NCI-H748 (cell line): ENCODE data around the gene FHIP1A.

Experiments used
- DNase-seq: peaks from one replicate; lab custom pipeline; 2025; ENCODE audit not compliant: unreplicated experiment; lab: John Stamatoyannopoulos, UW

The FHIP1A gene

DNA sequence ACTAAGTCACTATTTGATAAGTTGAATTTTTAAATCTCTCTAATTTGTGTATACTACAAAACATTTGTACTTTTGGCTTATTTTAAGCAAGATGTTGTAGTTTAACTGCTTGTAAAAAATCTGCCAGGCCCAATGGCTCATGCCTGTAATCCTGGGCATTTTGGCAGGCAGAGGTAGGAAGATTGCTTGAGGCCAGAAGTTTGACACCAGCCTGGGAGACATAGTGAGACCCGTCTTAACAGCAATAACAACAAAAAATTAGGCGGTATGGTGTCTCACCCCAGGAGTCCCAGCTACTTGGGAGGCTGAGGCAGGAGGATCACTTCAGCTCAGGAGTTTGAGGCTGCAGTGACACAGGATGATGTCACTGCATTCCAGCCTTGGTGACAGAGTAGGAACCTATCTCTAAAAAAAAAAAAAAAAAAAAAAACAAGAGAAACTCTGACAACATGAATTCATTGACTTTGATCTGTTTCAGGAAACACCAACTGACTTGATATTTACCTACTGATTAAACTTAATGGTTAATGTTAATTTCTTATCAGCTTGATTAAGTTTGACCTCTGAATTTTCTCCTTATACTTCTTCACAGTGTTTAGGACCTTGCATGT is 8.9 kb downstream of the FHIP1A start:
- DNase-seq, result no peak

DNA sequence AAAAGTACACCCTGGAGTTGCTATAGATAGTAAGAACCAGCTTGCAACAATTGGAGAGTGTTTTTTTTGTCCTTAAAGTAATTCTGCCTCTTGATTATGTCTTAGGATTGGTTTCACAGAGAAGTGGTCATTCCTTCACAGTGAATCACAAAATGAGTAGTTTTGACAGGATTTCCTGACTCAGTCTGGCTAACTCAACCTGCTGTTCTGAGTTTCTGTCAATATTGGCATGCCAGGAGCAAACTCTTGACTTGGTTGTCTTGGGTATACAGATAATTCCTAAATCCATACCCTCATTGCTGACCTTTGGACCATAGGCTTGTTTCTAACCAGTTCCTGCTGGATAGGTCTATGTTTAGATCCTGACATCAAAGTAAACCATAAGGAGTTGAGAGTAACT is 9.4 kb downstream of the FHIP1A start:
- no peak for DNase-seq

DNA sequence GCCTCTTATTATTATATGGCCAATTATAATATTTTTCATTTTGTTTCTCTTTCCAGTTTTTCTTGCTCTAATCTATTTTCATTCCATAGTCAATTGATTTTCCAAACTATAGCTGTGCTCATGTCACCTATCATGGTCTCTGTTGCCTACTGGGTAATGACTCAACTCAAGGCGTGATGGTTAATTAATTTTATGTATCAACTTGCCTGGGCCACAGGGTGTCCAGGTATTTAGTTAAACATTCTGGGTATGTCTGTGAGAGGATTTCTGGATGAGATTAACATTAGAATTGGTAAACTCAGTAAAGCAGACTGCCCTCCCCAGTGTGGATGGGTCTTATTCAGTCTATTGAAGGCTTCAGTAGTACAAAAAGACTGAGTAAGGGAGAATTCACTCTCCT is 9.9 kb downstream of the FHIP1A start:
- DNase-seq, result no peak

DNA sequence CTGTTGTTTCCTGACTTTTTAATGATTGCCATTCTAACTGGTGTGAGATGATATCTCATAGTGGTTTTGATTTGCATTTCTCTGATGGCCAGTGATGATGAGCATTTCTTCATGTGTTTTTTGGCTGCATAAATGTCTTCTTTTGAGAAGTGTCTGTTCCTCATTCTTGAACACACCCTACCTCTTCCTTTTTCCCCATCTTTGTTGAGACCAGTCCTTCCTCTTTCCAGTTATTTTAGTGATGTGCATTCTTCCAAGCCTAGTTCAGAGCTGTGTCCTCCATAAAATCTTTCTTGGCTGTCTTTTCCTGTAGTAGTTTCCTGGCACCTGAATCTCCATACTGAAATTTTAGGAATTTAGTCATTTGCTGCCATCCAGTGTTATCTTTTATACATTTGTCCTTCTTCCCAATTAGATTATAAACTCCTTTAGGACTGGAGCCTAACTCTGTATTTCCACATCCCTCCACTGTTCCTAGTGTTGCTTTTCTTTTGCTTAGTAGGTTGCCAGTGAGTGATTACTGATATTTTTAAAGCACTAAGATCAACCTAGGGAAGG is 11.4 kb downstream of the FHIP1A start:
- DNase-seq, result no peak

DNA sequence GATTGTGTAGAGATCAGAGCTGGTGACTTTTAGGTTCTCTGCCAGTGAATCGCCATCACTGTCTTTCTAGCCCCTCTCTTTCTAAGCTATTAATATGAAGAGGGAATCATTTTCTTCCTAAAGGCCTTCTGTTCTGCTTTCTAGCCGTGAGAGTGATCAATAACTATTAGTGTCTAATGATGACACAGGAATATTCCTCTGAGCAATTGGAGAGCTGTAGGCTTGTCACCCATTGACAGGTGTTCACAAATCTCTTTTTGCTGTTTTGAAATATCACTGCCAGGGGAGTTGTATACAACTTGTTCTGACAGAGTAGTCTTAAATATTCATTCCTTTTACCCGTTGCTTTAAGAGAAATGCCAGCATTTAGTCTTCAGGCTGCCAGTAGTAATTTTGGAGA is 13.9 kb downstream of the FHIP1A start:
- no peak for DNase-seq

DNA sequence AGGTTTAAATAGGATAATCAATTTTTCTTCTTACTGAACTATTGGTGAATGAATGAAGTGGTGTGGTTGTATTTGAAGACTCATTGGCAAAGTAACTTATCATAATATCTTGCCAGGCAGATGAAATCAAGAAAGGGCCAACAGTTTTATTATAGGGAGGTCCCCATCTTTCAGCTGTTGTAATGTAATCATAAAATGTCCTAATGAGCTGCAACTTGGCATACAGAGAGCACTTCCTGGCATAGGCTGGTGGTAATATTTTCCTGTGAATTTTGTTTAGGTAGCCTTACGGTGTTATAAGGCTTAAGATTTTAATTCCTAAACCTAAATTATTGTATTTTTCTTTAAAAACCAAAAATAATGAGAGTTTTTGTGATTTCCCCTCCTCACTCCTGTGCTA is 17.5 kb downstream of the FHIP1A start:
- DNase-seq, result no peak

DNA sequence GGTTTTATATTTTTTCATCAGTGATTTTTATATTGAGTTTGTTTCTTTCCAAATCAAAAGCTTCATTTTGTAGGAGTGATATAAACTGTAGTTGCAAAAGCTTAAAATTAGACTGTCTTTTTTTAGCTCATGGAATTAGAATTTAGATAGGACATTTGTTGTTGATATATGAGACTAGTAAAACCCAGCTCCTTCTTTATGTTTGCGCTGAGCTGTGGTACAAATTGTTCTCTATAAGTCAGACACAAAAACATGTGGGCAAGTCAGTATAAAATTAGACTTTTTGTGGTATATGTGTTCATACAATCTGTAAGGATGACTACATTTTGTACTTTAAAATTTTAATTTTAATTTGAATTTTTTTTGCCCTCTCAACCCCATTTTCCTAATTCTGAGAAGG is 18.3 kb downstream of the FHIP1A start:
- no peak for DNase-seq

DNA sequence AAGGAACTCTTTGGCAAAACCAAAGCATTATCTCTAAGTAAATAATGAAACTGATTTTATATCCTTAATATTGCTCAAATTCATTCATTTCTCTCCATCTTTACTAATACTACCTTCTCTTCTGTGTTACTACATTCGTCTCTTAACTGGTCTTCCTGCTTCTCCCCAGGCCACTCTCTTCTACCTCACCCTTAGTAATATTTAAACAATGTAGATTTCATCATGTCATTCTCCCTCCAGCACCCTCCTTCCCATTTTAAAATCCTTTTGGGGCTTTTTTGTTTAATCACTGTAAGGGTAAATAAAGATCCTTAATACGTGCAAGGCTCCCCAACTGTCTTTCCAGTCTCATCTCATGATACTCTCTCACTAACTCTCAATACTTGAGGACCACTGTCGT is 19.4 kb downstream of the FHIP1A start:
- DNase-seq, result no peak

DNA sequence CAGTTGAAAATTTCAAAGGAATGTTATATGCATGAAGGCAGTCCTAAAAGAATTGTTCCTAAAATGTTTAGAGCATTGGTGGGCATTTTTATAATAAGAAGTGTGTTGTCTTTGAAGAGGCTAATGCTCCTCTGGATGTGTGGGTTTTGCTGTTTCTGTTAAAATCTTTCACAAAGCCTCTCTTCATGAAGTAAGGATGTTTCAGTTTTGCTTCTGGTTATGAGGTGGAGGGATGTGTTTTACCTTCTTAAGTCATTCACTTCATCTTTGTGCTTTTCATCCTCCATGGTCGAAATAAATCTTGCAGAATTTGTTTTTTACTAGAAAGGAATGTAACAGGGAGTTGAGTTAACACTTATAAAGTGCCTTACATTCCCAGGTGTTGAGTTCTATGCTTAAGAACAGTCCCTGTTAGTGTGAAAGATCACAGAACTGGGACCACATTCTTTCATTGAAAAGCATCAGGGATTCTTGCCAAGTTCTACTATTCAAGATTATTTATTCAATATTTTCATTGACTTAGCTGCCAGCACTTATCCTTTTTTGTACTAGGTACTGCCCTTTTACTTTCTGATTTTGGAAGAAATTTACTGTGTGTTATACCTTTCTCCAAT is 21.1 kb downstream of the FHIP1A start:
- no peak for DNase-seq

DNA sequence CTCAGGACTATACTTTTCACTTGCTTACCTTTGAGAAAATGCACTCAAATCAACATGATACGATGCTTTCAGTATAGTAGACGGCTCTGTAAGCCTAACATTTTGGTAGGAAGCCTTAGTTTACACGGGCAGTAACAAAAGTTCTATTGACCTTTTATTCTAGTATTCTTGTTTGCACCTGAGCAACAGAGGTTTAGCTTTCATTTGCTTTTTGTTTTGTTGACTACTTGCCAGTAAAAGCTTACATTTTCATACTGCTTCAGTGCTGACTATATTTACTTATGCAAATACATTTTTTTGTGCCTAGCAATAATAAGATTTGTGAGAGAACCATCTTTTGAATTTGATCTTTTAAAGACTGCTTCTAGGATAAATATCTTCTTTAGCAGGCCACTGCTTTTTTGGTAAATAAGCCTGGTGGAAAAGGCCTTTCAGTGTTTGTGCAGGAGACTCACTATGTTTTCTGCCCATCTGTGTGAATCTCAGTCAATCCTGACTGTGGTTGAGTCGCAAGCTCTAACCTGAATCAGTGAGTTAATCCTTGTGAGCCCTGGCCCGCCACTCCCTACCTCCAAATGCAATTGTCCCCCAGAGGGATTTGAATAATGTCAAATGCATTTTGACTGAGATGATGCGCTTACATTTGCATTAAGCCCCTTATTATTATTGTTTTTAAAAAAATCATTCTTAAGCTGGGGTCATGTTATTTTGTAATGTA is 21.9 kb downstream of the FHIP1A start:
- DNase-seq, result no peak

DNA sequence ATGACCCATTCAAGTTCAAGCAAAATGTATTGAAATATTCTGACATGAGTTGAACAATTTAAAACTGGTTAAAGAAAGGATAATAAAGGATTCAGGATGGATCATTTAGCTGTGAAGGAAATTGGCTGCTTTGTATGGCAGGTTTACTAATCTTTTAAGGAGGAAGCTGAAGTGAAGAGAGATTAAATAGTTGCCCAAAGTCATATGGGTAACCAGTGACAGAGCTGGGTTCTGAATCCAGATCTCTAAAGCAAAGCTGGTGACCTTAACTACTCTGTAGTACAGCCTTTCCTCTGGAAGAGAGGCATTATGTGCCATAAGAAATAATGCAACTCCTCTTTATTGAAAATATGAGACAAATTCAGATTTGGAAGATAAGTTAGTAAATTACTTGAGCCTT is 22.8 kb downstream of the FHIP1A start:
- no peak for DNase-seq

DNA sequence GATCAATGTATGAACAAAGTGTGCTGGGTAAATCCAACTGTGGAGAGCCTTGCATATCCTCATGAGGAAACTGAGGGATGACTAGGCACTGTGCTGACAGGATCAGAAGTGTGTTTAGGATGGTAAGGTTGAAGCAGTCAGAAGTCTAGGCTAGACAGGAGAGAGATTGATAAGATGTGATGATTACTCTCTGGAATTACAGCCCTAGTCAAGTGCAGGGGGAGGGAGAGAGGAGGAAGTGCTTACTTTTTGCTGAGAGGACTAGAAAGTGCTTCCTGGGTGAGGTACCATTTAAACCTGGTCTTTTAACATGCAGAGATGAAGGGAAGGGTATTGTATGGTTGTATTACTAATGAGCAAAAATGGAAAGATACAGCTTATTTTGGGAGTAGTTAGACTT is 23.7 kb downstream of the FHIP1A start:
- DNase-seq, result no peak

DNA sequence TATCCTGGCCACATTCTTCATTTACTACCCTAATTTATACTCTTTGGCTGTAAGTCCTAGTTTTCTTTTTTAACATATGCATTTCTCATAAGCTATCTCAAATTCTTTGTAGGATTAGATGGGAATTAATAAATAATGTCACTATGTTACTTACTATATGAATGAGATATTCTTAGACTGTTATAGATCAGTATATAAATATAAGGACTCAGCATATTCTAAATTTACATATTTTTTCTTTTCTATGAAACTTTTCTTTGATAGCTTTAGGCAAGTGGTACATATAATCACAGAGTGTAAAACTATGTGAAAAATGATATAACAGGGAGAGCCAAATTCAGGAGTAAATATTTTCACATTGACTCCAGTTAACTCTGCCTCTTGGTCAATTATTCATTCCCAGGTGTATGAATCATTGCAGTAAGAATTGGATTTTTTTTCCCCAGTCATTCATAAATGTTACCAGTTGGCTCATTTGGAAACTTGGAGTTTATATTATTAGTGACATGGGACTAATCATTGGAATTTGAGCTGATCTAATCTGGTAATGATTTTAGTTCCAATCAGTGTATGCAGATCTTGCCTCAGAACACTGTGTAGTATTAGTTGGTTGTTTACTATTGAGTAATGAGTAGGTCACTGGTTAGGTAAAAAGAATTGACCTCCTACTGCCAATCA is 25.3 kb downstream of the FHIP1A start:
- no peak for DNase-seq

DNA sequence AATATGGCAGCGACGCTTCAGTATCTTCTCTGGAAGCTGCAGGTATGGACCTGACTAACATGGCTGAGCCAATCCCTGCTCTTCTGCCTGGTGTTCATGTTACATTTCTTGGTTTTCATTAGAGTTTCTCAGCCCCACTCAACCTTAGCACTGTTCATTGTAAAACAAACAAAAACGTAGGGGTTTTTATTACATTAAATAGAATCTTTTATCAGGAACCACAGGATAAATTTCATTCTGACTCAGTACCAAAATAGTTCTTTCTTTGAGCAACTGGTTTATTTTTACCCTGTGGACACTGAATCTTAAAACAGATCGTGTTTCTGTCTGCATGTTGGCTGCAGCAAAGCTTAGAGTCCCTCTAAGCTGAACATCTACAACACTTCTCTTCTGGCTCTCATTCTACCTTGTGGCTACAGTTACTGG is 27.1 kb downstream of the FHIP1A start:
- DNase-seq, result no peak

DNA sequence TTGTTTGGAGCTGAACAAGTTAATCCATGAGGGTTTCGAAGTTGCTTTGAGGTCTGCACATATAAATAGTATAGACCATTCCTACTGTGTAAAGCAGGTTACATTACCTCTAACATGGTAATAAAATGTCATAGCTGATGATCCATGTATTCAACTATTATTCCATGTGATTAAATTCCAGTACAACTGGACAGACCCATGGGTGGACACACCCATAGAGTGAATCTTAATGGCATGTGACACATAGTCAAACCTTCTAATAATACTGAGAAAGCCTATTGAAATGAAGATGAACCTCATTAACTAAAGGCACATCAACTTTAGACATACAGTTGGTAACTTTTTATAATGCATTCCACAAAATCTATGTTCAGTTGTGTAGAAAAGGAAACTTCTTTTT is 28.5 kb downstream of the FHIP1A start:
- DNase-seq, result no peak

DNA sequence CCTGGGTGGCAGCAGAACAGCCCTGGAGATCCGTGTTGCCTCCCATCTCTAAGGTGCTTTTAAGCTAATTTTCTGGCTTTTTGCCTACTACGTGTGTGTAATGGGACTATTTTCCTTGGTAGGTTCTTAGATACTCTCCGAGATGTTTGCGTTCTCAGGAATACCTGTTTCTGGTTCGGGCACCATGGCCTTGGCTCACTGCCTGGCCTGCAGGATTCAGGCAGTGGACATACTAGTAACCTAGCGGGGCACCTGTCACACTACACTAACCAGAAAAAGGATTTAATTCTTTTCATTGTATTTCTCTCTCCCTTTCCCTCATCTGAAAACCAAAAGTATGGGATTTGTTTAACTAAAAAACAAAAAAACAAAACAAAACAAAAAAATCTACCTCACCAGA is 29.2 kb downstream of the FHIP1A start:
- no peak for DNase-seq

DNA sequence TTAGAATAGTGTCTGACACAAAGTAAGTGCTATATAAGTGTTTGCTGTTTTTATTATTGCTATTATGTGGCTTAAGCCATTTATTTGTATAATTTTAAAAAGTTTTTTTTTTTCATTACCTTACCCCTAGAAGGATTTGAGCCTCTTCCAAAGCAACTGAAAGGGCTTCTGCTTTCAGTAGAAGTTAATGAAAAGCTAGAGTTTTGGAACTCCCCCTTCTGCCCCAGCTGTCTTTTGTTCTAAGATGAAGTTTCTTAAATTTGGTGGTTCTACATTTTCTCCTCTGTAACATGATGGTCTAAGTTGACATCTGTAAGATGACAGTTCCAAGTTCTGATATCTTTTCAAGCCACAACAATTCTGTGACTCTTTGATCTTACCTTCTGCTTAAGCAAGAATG is 30.3 kb downstream of the FHIP1A start:
- DNase-seq, result no peak

DNA sequence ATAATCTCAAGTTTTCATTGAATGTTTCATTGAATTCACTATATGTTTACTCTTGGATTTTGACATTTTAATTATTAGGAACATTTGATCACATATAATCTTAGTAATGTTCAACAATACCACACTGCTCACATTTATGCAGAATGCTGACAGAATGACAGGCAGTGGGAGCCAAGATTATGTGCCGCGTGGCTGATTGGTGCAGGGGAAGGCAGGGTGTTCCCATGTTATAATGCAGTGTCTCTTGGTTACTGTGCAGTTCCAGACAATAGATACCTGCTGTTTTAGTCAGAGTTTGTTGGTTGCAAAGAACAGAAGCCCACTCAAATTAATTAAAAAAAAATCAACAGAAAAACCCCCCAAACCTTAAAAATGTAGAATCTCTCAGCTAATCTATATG is 33.0 kb downstream of the FHIP1A start:
- no peak for DNase-seq

DNA sequence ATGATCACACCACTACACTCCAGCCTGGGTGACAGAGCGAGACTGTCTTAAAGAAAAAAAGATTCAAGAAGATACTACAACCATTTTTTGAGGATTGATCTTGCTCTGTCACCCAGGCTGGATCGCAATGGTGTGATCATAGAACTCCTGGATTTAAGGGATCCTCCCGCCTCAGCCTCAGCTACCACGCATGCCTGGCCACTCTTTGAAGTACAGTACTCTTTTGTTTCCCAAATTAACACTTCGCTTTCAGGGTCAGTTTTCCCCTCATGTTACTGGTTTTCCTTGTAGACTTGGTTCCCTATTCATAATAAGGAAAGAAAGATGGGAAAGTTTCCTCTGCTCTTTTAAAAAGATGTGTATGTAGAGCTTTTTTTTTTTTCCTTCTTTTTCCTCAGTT is 34.3 kb downstream of the FHIP1A start:
- DNase-seq, result no peak

DNA sequence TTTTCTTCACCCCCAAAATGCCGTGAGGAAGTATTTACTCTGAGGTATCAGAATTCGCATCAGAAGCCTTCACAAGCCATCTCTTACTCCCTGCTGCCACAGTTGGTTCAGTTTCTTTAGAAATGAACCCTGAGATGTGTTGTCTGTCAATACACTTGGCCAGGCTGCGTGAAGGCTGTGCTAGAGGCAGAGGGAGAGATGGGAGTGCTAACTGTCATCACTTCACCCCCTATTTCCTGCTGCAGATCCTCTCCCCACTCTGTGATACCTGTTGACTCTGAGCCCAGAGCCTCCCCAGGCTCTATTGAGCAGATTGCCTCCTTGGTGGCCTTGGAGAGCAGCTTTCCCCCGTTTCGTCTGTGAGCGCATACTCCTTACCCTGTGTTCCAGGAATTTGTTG is 34.8 kb downstream of the FHIP1A start:
- no peak for DNase-seq

DNA sequence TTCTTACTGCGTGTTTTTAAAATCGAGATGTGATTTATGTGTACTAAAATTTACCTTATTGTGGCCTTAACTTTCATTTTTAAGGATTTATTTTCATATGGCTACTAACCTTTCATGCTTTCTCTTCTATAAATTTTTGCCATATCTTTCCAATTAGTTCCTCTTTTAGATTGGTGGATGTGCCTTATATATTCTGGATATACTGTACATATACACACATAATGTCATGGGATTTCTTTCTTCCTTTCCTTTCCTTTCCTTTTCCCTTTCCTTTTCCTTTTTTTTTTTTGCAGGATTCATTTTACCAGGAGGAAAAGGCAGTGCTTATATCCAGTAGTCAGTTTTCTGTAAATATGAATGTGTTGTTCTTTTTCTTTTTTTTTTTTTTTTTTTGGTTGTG is 37.2 kb downstream of the FHIP1A start:
- no peak for DNase-seq

DNA sequence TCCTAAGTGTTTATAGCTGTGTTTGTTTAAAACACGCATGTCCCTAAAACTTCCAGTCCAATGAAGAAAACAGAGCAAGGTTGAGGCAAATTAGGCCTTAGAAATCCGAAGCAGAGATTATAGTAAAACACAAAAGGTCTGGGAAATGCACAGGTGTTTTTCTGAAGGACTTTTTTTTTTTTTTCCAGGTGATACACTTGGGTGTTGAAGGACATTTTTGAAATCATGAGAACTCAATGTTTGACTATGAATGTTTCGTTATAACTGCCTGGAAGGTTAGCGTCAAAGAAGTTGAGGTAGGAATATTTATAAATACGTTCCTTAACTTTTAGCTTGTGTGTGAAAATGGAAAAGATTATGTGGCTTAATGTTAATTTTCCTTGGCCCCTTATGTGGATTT is 45.5 kb downstream of the FHIP1A start:
- DNase-seq, result no peak
